ENCODE measurements around the gene CHST11. TPM values are rescaled to one million over a fixed set of nuclear protein-coding genes. Genes with fewer than 3 reads are reported as not detected.

Gene CHST11
- total and polyA plus RNA-seq, 9 donors: 4.0 to 39.9 (median 20.1) TPM

- intact Hi-C loops (cut with DNase I): no loop called here
- 92 to 100% (median 98%) methylated on average over 1 of the region's 1 CpG for WGBS, 3 donors
- TF ChIP-seq EP300 (IDR thresholded peaks at IDR 0.05) (no peak), CTCF (IDR thresholded peaks at IDR 0.05) (no peak), POLR2A (IDR thresholded peaks at IDR 0.05) (no peak)
- H3K36me3 ChIP-seq: no peaks in the 10 kb centered on the region
- H3K27ac ChIP-seq: no peak overlapping the region
- H3K9me3 ChIP-seq: no peaks in the 10 kb centered on the region
- no peaks in the 10 kb centered on the region for H3K27me3 ChIP-seq
- H3K4me1 ChIP-seq (ENCODE audit: insufficient read depth): no peaks in the 10 kb centered on the region
- no peak for DNase-seq
- no peak overlapping the region for H3K4me3 ChIP-seq
Measured at GRCh38 chr12:104427547-104427938, 29.2 kb upstream of the CHST11 start.

DNA sequence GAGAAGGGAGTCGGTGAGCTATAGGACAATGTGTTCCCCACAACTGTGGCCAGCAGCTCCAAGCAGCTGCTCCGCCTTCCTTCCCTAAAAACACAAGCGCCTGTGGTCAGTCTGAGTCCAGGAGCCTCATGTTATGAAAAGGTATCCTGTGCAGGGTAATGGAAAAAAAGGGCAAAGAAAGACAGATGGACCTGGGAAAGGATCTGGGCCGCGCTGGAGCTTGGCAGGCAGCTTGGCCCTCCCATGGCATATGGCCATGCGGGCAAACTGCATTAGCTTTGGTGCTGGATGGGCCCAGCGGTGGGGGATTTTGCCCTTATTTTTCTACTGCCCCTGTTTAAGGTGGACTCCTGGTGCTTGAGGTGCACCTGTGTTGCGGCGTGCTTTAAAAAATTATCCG is 23.7 kb upstream of the CHST11 start:
- no peaks in the 10 kb centered on the region for H3K9me3 ChIP-seq
- H3K27ac ChIP-seq: no peak overlapping the region
- H3K4me1 ChIP-seq (ENCODE audit: insufficient read depth): no peaks in the 10 kb centered on the region
- 90 to 92% (median 90%) methylated on average over 10 of the region's 10 CpGs for WGBS, 3 donors
- DNase-seq: no peak
- TF ChIP-seq CTCF (IDR thresholded peaks at IDR 0.05): no peak
- TF ChIP-seq EP300 (IDR thresholded peaks at IDR 0.05): no peak
- no peaks in the 10 kb centered on the region for H3K27me3 ChIP-seq
- intact Hi-C loops (cut with DNase I): no loop called here
- no peaks in the 10 kb centered on the region for H3K36me3 ChIP-seq
- no peak overlapping the region for H3K4me3 ChIP-seq

GRCh38 chr12:104434129-104434528 is 22.6 kb upstream of the CHST11 start:
- no peaks in the 10 kb centered on the region for H3K4me1 ChIP-seq (ENCODE audit: insufficient read depth)
- no peak overlapping the region for H3K4me3 ChIP-seq
- H3K9me3 ChIP-seq: no peaks in the 10 kb centered on the region
- intact Hi-C loops (cut with DNase I): no loop called here
- H3K27me3 ChIP-seq: no peaks in the 10 kb centered on the region
- no peak overlapping the region for H3K27ac ChIP-seq
- no peaks in the 10 kb centered on the region for H3K36me3 ChIP-seq
- WGBS, 3 donors: 77 to 90% (median 81%) methylated on average over 1 of the region's 1 CpG
- no peak for DNase-seq
- TF ChIP-seq EP300 (IDR thresholded peaks at IDR 0.05): no peak
- no peak for TF ChIP-seq POLR2A (IDR thresholded peaks at IDR 0.05)
- no peak for TF ChIP-seq CTCF (IDR thresholded peaks at IDR 0.05)

DNA sequence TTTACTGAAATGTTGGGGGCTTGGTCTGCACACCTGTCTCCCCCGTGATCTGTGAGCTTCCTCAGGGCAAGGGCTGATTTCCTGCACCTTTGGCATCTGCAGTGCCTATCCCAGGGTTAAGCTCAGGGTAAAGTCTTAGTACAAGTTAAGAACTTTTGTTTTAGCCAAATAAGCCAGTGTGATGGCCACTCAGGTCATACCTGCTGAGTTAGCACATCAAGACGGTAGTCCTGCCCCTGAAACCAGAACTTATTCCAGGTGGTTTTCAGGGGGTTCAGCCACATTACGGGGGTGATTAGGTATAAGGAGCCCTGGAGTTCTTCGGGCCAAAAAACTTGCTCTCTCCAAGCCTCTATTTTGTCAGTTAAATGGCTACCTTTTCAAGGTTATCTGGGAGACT is 21.6 kb upstream of the CHST11 start:
- Histone ChIP-seq H3K27ac (no peak overlapping the region), H3K36me3 (no peaks in the 10 kb centered on the region), H3K27me3 (no peaks in the 10 kb centered on the region), H3K9me3 (no peaks in the 10 kb centered on the region), H3K4me1 (ENCODE audit: insufficient read depth) (no peaks in the 10 kb centered on the region), H3K4me3 (no peak overlapping the region)
- no peak for TF ChIP-seq EP300 (IDR thresholded peaks at IDR 0.05)
- no peak for TF ChIP-seq POLR2A (IDR thresholded peaks at IDR 0.05)
- TF ChIP-seq CTCF (IDR thresholded peaks at IDR 0.05): no peak
- no peak for DNase-seq
- WGBS, 3 donors: 72 to 83% (median 80%) methylated on average over 4 of the region's 4 CpGs
- intact Hi-C loops (cut with DNase I): no loop called here

GRCh38 chr12:104435765-104436164 is 21.0 kb upstream of the CHST11 start:
- Histone ChIP-seq H3K4me1 (ENCODE audit: insufficient read depth) (no peaks in the 10 kb centered on the region), H3K36me3 (no peaks in the 10 kb centered on the region), H3K4me3 (no peak overlapping the region), H3K27me3 (no peaks in the 10 kb centered on the region), H3K27ac (no peak overlapping the region), H3K9me3 (no peaks in the 10 kb centered on the region)
- no peak for DNase-seq
- intact Hi-C loops (cut with DNase I): no loop called here
- TF ChIP-seq POLR2A (IDR thresholded peaks at IDR 0.05) (no peak), CTCF (IDR thresholded peaks at IDR 0.05) (no peak), EP300 (IDR thresholded peaks at IDR 0.05) (no peak)
- WGBS, 3 donors: 58 to 65% (median 62%) methylated on average over 3 of the region's 3 CpGs

Data from ovary (tissue), 9 donors.